Endothelial cell of umbilical vein (primary cell): ENCODE results near the gene AGPAT1. TPM values are rescaled to one million over a fixed set of nuclear protein-coding genes. Genes with fewer than 3 reads are reported as not detected.

Experiments
- BruUV-seq: library from RNA; stranded (reverse); fragments of 400-500 nt; replicated peaks from 2 replicates; lab custom pipeline; 2021; lab: Mats Ljungman, UMichigan
- CTCF ChIA-PET: fragments of 300-600, 350-600 bp; sonication (Branson Sonifier 250); formaldehyde crosslinking; loops from one replicate; lab custom pipeline; 2021; ENCODE audit warnings: antibody characterized with exemption, inconsistent platforms; lab: Charles Lee
- POLR2A ChIA-PET: fragments of 300-600, 350-600 bp; sonication (Branson Sonifier 250); formaldehyde crosslinking; loops from one replicate; lab custom pipeline; 2021; ENCODE audit warnings: antibody characterized with exemption, inconsistent platforms; lab: Charles Lee
- DNase-seq: peaks from one replicate; pipeline ENCODE4 v3.0.0-alpha.2; 2011; ENCODE audit warnings: low read depth, low spot score
- FAIRE-seq: peaks from 2 replicates; lab custom pipeline; 2011; peaks lifted over from hg19 to GRCh38; lab: Jason Lieb, UNC
- H2AFZ ChIP-seq: 2 replicates; pipeline ENCODE4 v1.6.0; 2012; ENCODE audit warnings: low read depth, low read length, control low read depth, inconsistent platforms
- H3K27ac ChIP-seq: 2 replicates; pipeline ENCODE4 v1.5.1; 2011; ENCODE audit warnings: low read depth, mild to moderate bottlenecking, control low read depth, low read length, moderate library complexity; ENCODE audit not compliant: insufficient read depth
- H3K27me3 ChIP-seq, 2 experiments: 2 replicates each; pipeline versions ENCODE4 v1.6.0 to v1.6.1; 2011; ENCODE audit warnings: low read length in 2 of 2, mixed read lengths in 1 of 2; ENCODE audit not compliant: control insufficient read depth in 2 of 2, insufficient read depth in 2 of 2
- H3K36me3 ChIP-seq, 2 experiments: 2 replicates in 1 of 2; 3 replicates in 1 of 2; pipeline ENCODE4 v1.5.1; 2011; ENCODE audit warnings: low read length in 2 of 2, mild to moderate bottlenecking in 1 of 2, moderate library complexity in 1 of 2; ENCODE audit not compliant: control insufficient read depth in 2 of 2, insufficient read depth in 2 of 2; ENCODE audit errors: extremely low read depth in 1 of 2
- H3K4me1 ChIP-seq: 3 replicates; pipeline ENCODE4 v1.5.1; 2011; ENCODE audit warnings: mild to moderate bottlenecking, low read length; ENCODE audit not compliant: control insufficient read depth, insufficient read depth; ENCODE audit errors: extremely low read depth
- H3K4me2 ChIP-seq: 2 replicates; pipeline ENCODE4 v1.6.1; 2011; ENCODE audit warnings: low read length, control low read depth, mixed read lengths; ENCODE audit not compliant: insufficient read depth
- H3K4me3 ChIP-seq, 3 experiments: fragments of 200-600 bp in 1 of 3; sonication (generic), shearing (Covaris generic) in 1 of 3; replicated peaks in 1 of 3; 2 replicates each; pipeline ENCODE4 v1.5.1; 2011 to 2016; ENCODE audit warnings: control low read depth in 3 of 3, low read length in 3 of 3, mild to moderate bottlenecking in 2 of 3, inconsistent platforms in 1 of 3, low read depth in 1 of 3, moderate library complexity in 1 of 3; ENCODE audit not compliant: insufficient read depth in 1 of 3
- H3K79me2 ChIP-seq: 2 replicates; pipeline ENCODE4 v1.6.0; 2012; ENCODE audit warnings: low read length, inconsistent platforms; ENCODE audit not compliant: control insufficient read depth, insufficient read depth
- H3K9ac ChIP-seq: replicated peaks from 2 replicates; pipeline ENCODE3; 2011; ENCODE audit warnings: low read length, control low read depth; ENCODE audit not compliant: insufficient read depth; ENCODE audit errors: extremely low read depth
- H3K9me1 ChIP-seq: replicated peaks from 3 replicates; pipeline ENCODE4 v1.6.0; 2011; ENCODE audit warnings: mild to moderate bottlenecking, low read length; ENCODE audit not compliant: control insufficient read depth, insufficient read depth; ENCODE audit errors: extremely low read depth
- H3K9me3 ChIP-seq: replicated peaks from 2 replicates; pipeline ENCODE4 v1.5.1; 2012; ENCODE audit warnings: low read length, inconsistent platforms; ENCODE audit not compliant: control insufficient read depth, insufficient read depth
- H4K20me1 ChIP-seq: replicated peaks from 2 replicates; pipeline ENCODE3; 2011; ENCODE audit warnings: mild to moderate bottlenecking, low read length; ENCODE audit not compliant: control insufficient read depth, insufficient read depth; ENCODE audit errors: extremely low read depth
- CTCF ChIP-seq, 2 donors: IDR thresholded peaks; 1 replicate in 1 of 2; 2 replicates in 1 of 2; pipeline ENCODE4 v1.5.1; 2011; ENCODE audit warnings: low read length in 2 of 2, mild to moderate bottlenecking in 2 of 2, moderate library complexity in 2 of 2, control low read depth in 1 of 2, inconsistent platforms in 1 of 2, low read depth in 1 of 2; ENCODE audit not compliant: insufficient read depth in 1 of 2; ENCODE audit errors: extremely low read depth in 1 of 2
- EZH2 ChIP-seq: IDR thresholded peaks from 2 replicates; pipeline ENCODE4 v1.6.1; 2012; ENCODE audit warnings: borderline replicate concordance, low read depth, mild to moderate bottlenecking, moderate library complexity, low read length, inconsistent platforms; ENCODE audit not compliant: severe bottlenecking
- FOS ChIP-seq: IDR thresholded peaks from 2 replicates; pipeline ENCODE4 v1.6.1; 2011; ENCODE audit warnings: mild to moderate bottlenecking, low read length, moderate library complexity, borderline replicate concordance; ENCODE audit not compliant: insufficient read depth
- GATA2 ChIP-seq: IDR thresholded peaks from 2 replicates; pipeline ENCODE4 v1.7.0; 2011; ENCODE audit warnings: low read depth, mild to moderate bottlenecking, moderate library complexity, mixed read lengths, low read length; ENCODE audit not compliant: insufficient read length, insufficient read depth
- JUN ChIP-seq: IDR thresholded peaks from 2 replicates; pipeline ENCODE4 v1.6.1; 2011; ENCODE audit warnings: borderline replicate concordance, low read depth; ENCODE audit not compliant: insufficient read length, insufficient read depth
- MYC ChIP-seq: IDR thresholded peaks from one replicate; pipeline ENCODE4 v1.6.1; 2011; ENCODE audit warnings: mild to moderate bottlenecking, low read depth, low read length
- POLR2A ChIP-seq: IDR thresholded peaks from 2 replicates; pipeline ENCODE4 v1.6.1; 2012; ENCODE audit warnings: low read depth, mild to moderate bottlenecking, control low read depth, low read length
- POLR2AphosphoS5 ChIP-seq: IDR thresholded peaks from 2 replicates; pipeline ENCODE4 v1.6.1; 2012; ENCODE audit warnings: low read depth, mild to moderate bottlenecking, control low read depth, low read length, moderate library complexity; ENCODE audit not compliant: insufficient read depth
- dilution Hi-C: fragments of 300-500 bp; cut with MboI; formaldehyde crosslinking; loops from one replicate; pipeline ENCODE4 v1.15.0; 2019; ENCODE audit warnings: low sequenced_read_pairs; ENCODE audit not compliant: extremely low pct_ligation_motif_present
- intact Hi-C: fragments of 100-400 bp; cut with micrococcal nuclease; formaldehyde crosslinking; loops from one replicate; pipeline ENCODE4 v1.10.0; 2022
- polyA plus RNA-seq, 4 experiments: library from polyadenylated mRNA; depleted of rRNA in 3 of 4; stranded (reverse) in 3 of 4; unstranded in 1 of 4; fragments of >200 nt; gene quantifications; 2 replicates each; pipeline versions ENCODE4 v1.2.1 to v1.2.3, GENCODE V29; 2011 to 2012; ENCODE audit warnings: missing spikeins in 1 of 4
- total RNA-seq: library from RNA; stranded (reverse); gene quantifications from 2 replicates; pipeline ENCODE4 v1.2.3, GENCODE V29; 2021
- TF ChIP-seq, protein P1 (sequence below): IDR thresholded peaks from 2 replicates; pipeline ENCODE4 v1.6.1; 2011; ENCODE audit not compliant: insufficient read depth, insufficient read length

Gene AGPAT1
- total and polyA plus RNA-seq, 2 donors (not counting 3 experiments of a cell fraction or from before 2014, with no cell fraction given) = 38.4 to 132 TPM

- H3K4me2 ChIP-seq = no peak overlapping the region
- no peak overlapping the region for H2AFZ ChIP-seq
- peaks cover 27% of the 10 kb centered on the region for H3K4me1 ChIP-seq
- H3K9me3 ChIP-seq = no peaks in the 10 kb centered on the region
- no peaks in the 10 kb centered on the region for H4K20me1 ChIP-seq
- TF ChIP-seq POLR2AphosphoS5 = no peak
- TF ChIP-seq POLR2A = no peak
- TF ChIP-seq, protein P1, sequence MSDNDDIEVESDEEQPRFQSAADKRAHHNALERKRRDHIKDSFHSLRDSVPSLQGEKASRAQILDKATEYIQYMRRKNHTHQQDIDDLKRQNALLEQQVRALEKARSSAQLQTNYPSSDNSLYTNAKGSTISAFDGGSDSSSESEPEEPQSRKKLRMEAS = no peak
- TF ChIP-seq JUN = no peak
- TF ChIP-seq EZH2 = no peak
- TF ChIP-seq GATA2 = no peak
- no peak for TF ChIP-seq MYC
- no peak for TF ChIP-seq FOS
- TF ChIP-seq CTCF (IDR thresholded peaks at IDR 0.05; ENCODE audit: extremely low read depth in 1 of 2, insufficient read depth in 1 of 2, low read depth in 1 of 2, low read length in 2 of 2) = no peak
- intact Hi-C loops = loop anchor here (5.0 kb wide), 2 partner anchors 223 to 792 kb away; partner anchors contain the start of genes NELFE and SKIC2
- peaks cover 3 to 20% of the 10 kb centered on the region in 2 experiments for H3K36me3 ChIP-seq
- DNase-seq (no peak), FAIRE-seq (no peak)
- dilution Hi-C loops = no loop called here
- no peak overlapping the region for H3K27ac ChIP-seq
- BruUV-seq = no TSS peak
- POLR2A ChIA-PET = interaction anchor here (0.7 kb wide), 1 partner anchor 18 kb away, joined by 3 read pairs; no protein-coding TSS in a partner anchor
- no peaks in the 10 kb centered on the region for H3K9me1 ChIP-seq
- H3K4me3 ChIP-seq = no peak overlapping the region
- no peak overlapping the region for H3K9ac ChIP-seq
- peaks cover 14% of the 10 kb centered on the region for H3K79me2 ChIP-seq
- H3K27me3 ChIP-seq = no peaks in the 10 kb centered on the region
- CTCF ChIA-PET = interaction anchor here (1.4 to 1.6 kb wide), 2 partner anchors 12 to 16 kb away, joined by 3 to 8 read pairs; partner anchors contain the start of gene GPSM3
Observed at GRCh38 chr6:32179766-32180405, 4.0 kb upstream of the AGPAT1 start.
